ENCODE measurements around the gene RFX1.
A peak's percentile ranks its signal among the peaks of the same experiment; 100 is the strongest.
"Not testable (repeated sequence)": the region's sequence is repeated elsewhere in the genome, so short reads cannot be mapped to it uniquely, and the experiment has no call there.

RFX1 gene

GRCh38 chr19:13935765-13936510, 70.2 kb downstream of the RFX1 start:
- Mint-ChIP-seq H3K4me3 (no peak overlapping the region), H3K9me3 (no peaks in the 10 kb centered on the region), H3K27ac (no peak overlapping the region), H3K4me1 (ENCODE audit: low read depth) (peaks cover 2% of the 10 kb centered on the region), H3K36me3 (ENCODE audit: low read depth) (no peaks in the 10 kb centered on the region), H3K27me3 (ENCODE audit: low read depth) (peaks cover 4% of the 10 kb centered on the region)

- Mint-ChIP-seq H3K36me3 (ENCODE audit: low read depth) (no peaks in the 10 kb centered on the region), H3K4me3 (no peak overlapping the region), H3K27me3 (ENCODE audit: low read depth) (peaks cover 4% of the 10 kb centered on the region), H3K4me1 (ENCODE audit: low read depth) (peaks cover 2% of the 10 kb centered on the region), H3K9me3 (no peaks in the 10 kb centered on the region), H3K27ac (no peak overlapping the region)
Observed at GRCh38 chr19:13934785-13935109, 71.4 kb downstream of the RFX1 start.

GRCh38 chr19:13932911-13933393, 73.2 kb downstream of the RFX1 start:
- H3K36me3 Mint-ChIP-seq (ENCODE audit: low read depth) = peaks cover 4% of the 10 kb centered on the region

GRCh38 chr19:13932149-13932637, 73.9 kb downstream of the RFX1 start:
- Mint-ChIP-seq H3K27me3 (ENCODE audit: low read depth) (no peaks in the 10 kb centered on the region), H3K27ac (no peak overlapping the region), H3K4me3 (no peak overlapping the region), H3K36me3 (ENCODE audit: low read depth) (peaks cover 6% of the 10 kb centered on the region), H3K9me3 (no peaks in the 10 kb centered on the region), H3K4me1 (ENCODE audit: low read depth) (no peaks in the 10 kb centered on the region)

More at GRCh38 chr19:13932911-13933393, 73.2 kb downstream of the RFX1 start:
- H3K4me1 Mint-ChIP-seq (ENCODE audit: low read depth) = peaks cover 2% of the 10 kb centered on the region
- H3K27me3 Mint-ChIP-seq (ENCODE audit: low read depth) = peaks cover 4% of the 10 kb centered on the region
- H3K4me3 Mint-ChIP-seq = no peak overlapping the region
- no peak overlapping the region for H3K27ac Mint-ChIP-seq
- H3K9me3 Mint-ChIP-seq = no peaks in the 10 kb centered on the region

- no peaks in the 10 kb centered on the region for H3K27me3 Mint-ChIP-seq (ENCODE audit: low read depth)
- H3K36me3 Mint-ChIP-seq (ENCODE audit: low read depth) = peaks cover 10% of the 10 kb centered on the region
- H3K4me3 Mint-ChIP-seq = no peak overlapping the region
- H3K27ac Mint-ChIP-seq = no peak overlapping the region
- no peaks in the 10 kb centered on the region for H3K4me1 Mint-ChIP-seq (ENCODE audit: low read depth)
- H3K9me3 Mint-ChIP-seq = no peaks in the 10 kb centered on the region
Observed at GRCh38 chr19:13931391-13932148, 74.5 kb downstream of the RFX1 start.

- H3K4me3 Mint-ChIP-seq = no peak overlapping the region
- peaks cover 11% of the 10 kb centered on the region for H3K36me3 Mint-ChIP-seq (ENCODE audit: low read depth)
- H3K27me3 Mint-ChIP-seq (ENCODE audit: low read depth) = no peaks in the 10 kb centered on the region
- H3K4me1 Mint-ChIP-seq (ENCODE audit: low read depth) = no peaks in the 10 kb centered on the region
- no peaks in the 10 kb centered on the region for H3K9me3 Mint-ChIP-seq
- H3K27ac Mint-ChIP-seq = no peak overlapping the region
Observed at GRCh38 chr19:13930402-13930801, 75.7 kb downstream of the RFX1 start.

- H3K4me3 Mint-ChIP-seq = no peak overlapping the region
- no peaks in the 10 kb centered on the region for H3K27me3 Mint-ChIP-seq (ENCODE audit: low read depth)
- no peak overlapping the region for H3K27ac Mint-ChIP-seq
- no peaks in the 10 kb centered on the region for H3K9me3 Mint-ChIP-seq
- H3K36me3 Mint-ChIP-seq (ENCODE audit: low read depth) = peaks cover 13% of the 10 kb centered on the region
- H3K4me1 Mint-ChIP-seq (ENCODE audit: low read depth) = no peaks in the 10 kb centered on the region
Observed at GRCh38 chr19:13929956-13930355, 76.2 kb downstream of the RFX1 start.

GRCh38 chr19:13929340-13929739, 76.8 kb downstream of the RFX1 start:
- no peaks in the 10 kb centered on the region for H3K27me3 Mint-ChIP-seq (ENCODE audit: low read depth)
- peaks cover 15% of the 10 kb centered on the region for H3K36me3 Mint-ChIP-seq (ENCODE audit: low read depth)
- H3K4me3 Mint-ChIP-seq = no peak overlapping the region
- no peaks in the 10 kb centered on the region for H3K4me1 Mint-ChIP-seq (ENCODE audit: low read depth)
- no peaks in the 10 kb centered on the region for H3K9me3 Mint-ChIP-seq
- H3K27ac Mint-ChIP-seq = no peak overlapping the region

- no peaks in the 10 kb centered on the region for H3K4me1 Mint-ChIP-seq (ENCODE audit: low read depth)
- peaks cover 28% of the 10 kb centered on the region for H3K36me3 Mint-ChIP-seq (ENCODE audit: low read depth)
- no peaks in the 10 kb centered on the region for H3K27me3 Mint-ChIP-seq (ENCODE audit: low read depth)
- H3K27ac Mint-ChIP-seq = no peak overlapping the region
- H3K9me3 Mint-ChIP-seq = no peaks in the 10 kb centered on the region
- H3K4me3 Mint-ChIP-seq = no peak overlapping the region
Observed at GRCh38 chr19:13926715-13927114, 79.4 kb downstream of the RFX1 start.

GRCh38 chr19:13926010-13926409, 80.1 kb downstream of the RFX1 start:
- H3K36me3 Mint-ChIP-seq (ENCODE audit: low read depth) = peaks cover 35% of the 10 kb centered on the region

GRCh38 chr19:13923194-13923987, 82.7 kb downstream of the RFX1 start:
- Mint-ChIP-seq H3K9me3 (peaks cover 6% of the 10 kb centered on the region), H3K4me1 (ENCODE audit: low read depth) (no peaks in the 10 kb centered on the region), H3K4me3 (no peak overlapping the region), H3K27ac (no peak overlapping the region), H3K36me3 (ENCODE audit: low read depth) (peaks cover 49% of the 10 kb centered on the region), H3K27me3 (ENCODE audit: low read depth) (no peaks in the 10 kb centered on the region)

More at GRCh38 chr19:13926010-13926409, 80.1 kb downstream of the RFX1 start:
- H3K27ac Mint-ChIP-seq = no peak overlapping the region
- H3K27me3 Mint-ChIP-seq (ENCODE audit: low read depth) = no peaks in the 10 kb centered on the region
- peaks cover 3% of the 10 kb centered on the region for H3K9me3 Mint-ChIP-seq
- H3K4me1 Mint-ChIP-seq (ENCODE audit: low read depth) = no peaks in the 10 kb centered on the region
- no peak overlapping the region for H3K4me3 Mint-ChIP-seq

GRCh38 chr19:13922118-13922517, 84.0 kb downstream of the RFX1 start:
- peaks cover 44% of the 10 kb centered on the region for H3K36me3 Mint-ChIP-seq (ENCODE audit: low read depth)
- H3K27ac Mint-ChIP-seq; H3K9me3 Mint-ChIP-seq; H3K4me1 Mint-ChIP-seq (ENCODE audit: low read depth); H3K27me3 Mint-ChIP-seq (ENCODE audit: low read depth); H3K4me3 Mint-ChIP-seq: not testable (repeated sequence)

- H3K4me3 Mint-ChIP-seq = no peak overlapping the region
- H3K27me3 Mint-ChIP-seq (ENCODE audit: low read depth) = no peaks in the 10 kb centered on the region
- peaks cover 6% of the 10 kb centered on the region for H3K9me3 Mint-ChIP-seq
- no peaks in the 10 kb centered on the region for H3K4me1 Mint-ChIP-seq (ENCODE audit: low read depth)
- H3K27ac Mint-ChIP-seq = peak overlapping the region; percentile 27
- H3K36me3 Mint-ChIP-seq (ENCODE audit: low read depth) = peaks cover 39% of the 10 kb centered on the region
Observed at GRCh38 chr19:13920940-13921747, 85.0 kb downstream of the RFX1 start.

GRCh38 chr19:13920524-13920923, 85.6 kb downstream of the RFX1 start:
- Mint-ChIP-seq H3K4me3 (no peak overlapping the region), H3K27me3 (ENCODE audit: low read depth) (no peaks in the 10 kb centered on the region), H3K9me3 (peaks cover 6% of the 10 kb centered on the region), H3K4me1 (ENCODE audit: low read depth) (no peaks in the 10 kb centered on the region), H3K27ac (no peak overlapping the region), H3K36me3 (ENCODE audit: low read depth) (peaks cover 42% of the 10 kb centered on the region)
